Cardiac muscle cell (in vitro differentiated cells and primary cell): ENCODE results near the gene PLD6. TPM values are rescaled to one million over a fixed set of nuclear protein-coding genes. Genes with fewer than 3 reads are reported as not detected.

Experiments used
- DNase-seq, 2 donors: peaks; one replicate each; pipeline versions ENCODE4 v3.0.0 to v3.0.0-alpha.2; 2010 to 2017; ENCODE audit warnings: low read depth in 1 of 2, low spot score in 1 of 2
- H3K27ac ChIP-seq: fragments of 200-600 bp; sonication (generic); 2 replicates; pipeline ENCODE4 v1.5.1; 2016
- H3K27me3 ChIP-seq: fragments of 200-600 bp; sonication (generic); 2 replicates; pipeline ENCODE4 v1.6.0; 2016; ENCODE audit warnings: control low read depth
- H3K36me3 ChIP-seq: fragments of 200-600 bp; sonication (generic); 2 replicates; pipeline ENCODE4 v1.5.1; 2016; ENCODE audit warnings: control low read depth
- H3K4me1 ChIP-seq: fragments of 200-600 bp; sonication (generic); 2 replicates; pipeline ENCODE4 v1.8.1; 2017; ENCODE audit warnings: low read depth, mild to moderate bottlenecking, mixed run types
- H3K4me3 ChIP-seq: fragments of 200-600 bp; sonication (generic); 2 replicates; pipeline ENCODE4 v1.5.1; 2016; ENCODE audit warnings: mild to moderate bottlenecking
- H3K9me3 ChIP-seq: fragments of 200-600 bp; sonication (generic); 2 replicates; pipeline ENCODE4 v1.5.1; 2017; ENCODE audit warnings: low read depth, mild to moderate bottlenecking, control low read depth
- polyA plus RNA-seq: library from polyadenylated mRNA; unstranded; fragments of >200 nt; fragmentation: Nextera tagmentation; extraction: Ambion mirVana; gene quantifications from 2 replicates; pipeline ENCODE4 v1.2.1, GENCODE V29; 2016
- total RNA-seq: library from RNA; depleted of rRNA; stranded (reverse); fragments of >200 nt; gene quantifications from 2 replicates; pipeline ENCODE4 v1.2.3, GENCODE V29; 2016
- TF ChIP-seq, protein P1 (sequence below): IDR thresholded peaks from 2 replicates; pipeline ENCODE4 v1.5.1; 2012; ENCODE audit warnings: low read depth, mild to moderate bottlenecking, low read length

Gene PLD6
- total and polyA plus RNA-seq, 2 experiments from 2014 or later: 0.51 to 1.1 TPM

- Histone ChIP-seq H3K4me1 (peaks cover 11% of the 10 kb centered on the region), H3K9me3 (no peaks in the 10 kb centered on the region), H3K36me3 (no peaks in the 10 kb centered on the region), H3K27me3 (no peaks in the 10 kb centered on the region), H3K27ac (peak overlapping the region; percentile 99), H3K4me3 (peak overlapping the region; percentile 91)
- TF ChIP-seq, protein P1, sequence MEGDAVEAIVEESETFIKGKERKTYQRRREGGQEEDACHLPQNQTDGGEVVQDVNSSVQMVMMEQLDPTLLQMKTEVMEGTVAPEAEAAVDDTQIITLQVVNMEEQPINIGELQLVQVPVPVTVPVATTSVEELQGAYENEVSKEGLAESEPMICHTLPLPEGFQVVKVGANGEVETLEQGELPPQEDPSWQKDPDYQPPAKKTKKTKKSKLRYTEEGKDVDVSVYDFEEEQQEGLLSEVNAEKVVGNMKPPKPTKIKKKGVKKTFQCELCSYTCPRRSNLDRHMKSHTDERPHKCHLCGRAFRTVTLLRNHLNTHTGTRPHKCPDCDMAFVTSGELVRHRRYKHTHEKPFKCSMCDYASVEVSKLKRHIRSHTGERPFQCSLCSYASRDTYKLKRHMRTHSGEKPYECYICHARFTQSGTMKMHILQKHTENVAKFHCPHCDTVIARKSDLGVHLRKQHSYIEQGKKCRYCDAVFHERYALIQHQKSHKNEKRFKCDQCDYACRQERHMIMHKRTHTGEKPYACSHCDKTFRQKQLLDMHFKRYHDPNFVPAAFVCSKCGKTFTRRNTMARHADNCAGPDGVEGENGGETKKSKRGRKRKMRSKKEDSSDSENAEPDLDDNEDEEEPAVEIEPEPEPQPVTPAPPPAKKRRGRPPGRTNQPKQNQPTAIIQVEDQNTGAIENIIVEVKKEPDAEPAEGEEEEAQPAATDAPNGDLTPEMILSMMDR: no peak
- DNase-seq: peak in 1 of 2 donors; percentile 22
These were observed 30.3 kb upstream of the PLD6 start for GRCh38 chr17:17236295-17237025.

DNA sequence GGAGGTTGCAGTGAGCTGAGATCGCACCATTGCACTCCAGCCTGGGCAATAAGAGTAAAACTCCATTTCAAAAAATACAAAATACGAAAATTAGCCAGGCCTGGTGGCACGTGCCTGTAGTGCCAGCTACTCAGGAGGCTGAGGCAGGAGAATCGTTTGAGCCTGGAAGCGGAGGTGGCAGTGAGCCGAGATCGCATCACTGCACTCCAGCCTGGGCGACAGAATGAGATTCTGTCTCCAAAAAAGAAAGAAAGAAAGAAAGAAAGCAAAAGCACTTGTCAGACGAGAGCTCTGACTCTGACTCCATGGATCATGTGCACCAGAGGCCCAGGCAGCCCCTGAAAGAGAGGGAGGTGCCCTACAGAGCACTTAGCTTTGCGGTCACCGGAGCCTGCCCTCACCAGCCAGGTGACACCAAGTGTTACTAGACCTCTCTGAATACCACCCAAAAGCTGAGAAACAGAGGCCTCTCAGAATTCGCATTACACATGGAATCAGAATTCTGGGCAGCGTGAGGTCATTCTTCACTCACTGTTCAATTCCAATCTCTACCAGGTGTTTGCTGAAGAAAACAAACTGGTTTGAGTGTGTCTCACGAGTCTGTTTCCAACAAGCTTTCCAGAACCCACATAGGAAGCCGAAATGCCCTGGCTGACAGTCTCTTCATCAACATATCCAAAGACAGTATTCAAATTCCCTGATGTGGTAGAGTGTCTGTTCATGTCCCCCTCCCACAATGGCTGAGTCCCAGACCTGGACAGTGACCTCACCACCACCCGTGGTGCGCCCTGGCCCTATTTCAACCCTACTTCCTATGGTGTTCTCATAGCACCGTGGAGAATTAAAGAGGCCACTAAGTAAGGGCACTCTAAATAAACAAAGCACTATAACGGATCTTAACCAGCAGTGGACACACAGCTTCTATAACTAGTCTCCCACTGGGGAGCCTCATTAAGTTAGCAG lies 29.4 kb upstream of the PLD6 start:
- Histone ChIP-seq H3K27me3 (no peaks in the 10 kb centered on the region), H3K4me3 (no peak overlapping the region), H3K9me3 (no peaks in the 10 kb centered on the region), H3K36me3 (no peaks in the 10 kb centered on the region), H3K4me1 (peaks cover 11% of the 10 kb centered on the region), H3K27ac (no peak overlapping the region)
- peak in 1 of 2 donors; percentile 13 for DNase-seq
- TF ChIP-seq, protein P1: no peak

DNA sequence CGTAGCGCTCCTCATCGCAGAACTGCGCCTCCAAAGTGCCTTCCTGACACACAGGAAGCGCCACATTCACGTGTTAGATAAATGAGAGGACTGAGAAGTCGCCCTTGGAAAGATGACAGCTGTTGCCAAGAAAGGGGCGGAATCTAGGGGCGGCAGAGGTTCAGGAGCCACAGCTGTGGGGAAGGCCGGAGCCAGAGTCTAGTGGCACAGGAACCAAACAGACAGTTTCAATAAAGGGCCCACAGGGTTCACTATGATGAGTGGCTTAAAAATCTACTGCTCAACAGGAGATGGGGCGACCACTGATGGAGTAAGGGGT lies 26.1 kb upstream of the PLD6 start:
- H3K4me1 ChIP-seq: peaks cover 11% of the 10 kb centered on the region
- no peaks in the 10 kb centered on the region for H3K9me3 ChIP-seq
- H3K27ac ChIP-seq: no peak overlapping the region
- peaks cover 6% of the 10 kb centered on the region for H3K36me3 ChIP-seq
- H3K4me3 ChIP-seq: no peak overlapping the region
- TF ChIP-seq, protein P1: no peak
- no peak for DNase-seq
- H3K27me3 ChIP-seq: no peaks in the 10 kb centered on the region

DNA sequence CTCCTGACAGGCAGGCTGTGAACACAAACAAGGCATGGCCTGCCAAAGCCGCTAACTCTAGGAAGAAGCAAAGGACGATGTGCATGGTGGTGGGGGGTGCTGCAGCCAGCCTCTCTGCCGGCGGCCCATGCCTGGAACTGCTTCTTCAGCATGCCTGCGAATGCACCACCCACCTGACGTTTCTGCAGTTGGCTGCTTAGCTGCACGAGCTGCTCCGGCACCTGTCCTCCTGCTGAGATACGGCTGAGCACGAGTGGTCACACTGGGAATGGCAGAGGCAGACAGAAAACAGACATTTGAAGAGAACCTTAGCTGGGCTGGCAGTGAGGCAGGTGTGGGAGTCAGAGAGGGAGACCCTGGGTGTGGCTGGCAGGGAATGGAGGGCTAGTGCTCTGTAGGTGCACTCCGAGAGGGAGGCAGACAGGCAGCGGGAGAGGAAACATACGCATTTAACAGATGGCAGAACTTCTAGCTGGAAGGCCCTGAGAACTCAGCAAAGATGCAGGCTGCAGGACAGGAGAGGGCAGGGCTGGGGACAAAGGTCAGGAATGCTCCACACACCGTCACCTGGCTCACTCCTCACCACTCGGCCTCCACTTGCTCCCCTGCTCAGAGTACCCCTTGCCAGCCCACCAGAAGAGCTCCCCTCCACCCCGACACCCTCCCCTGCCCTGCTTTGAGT lies 25.6 kb upstream of the PLD6 start:
- TF ChIP-seq, protein P1: no peak
- Histone ChIP-seq H3K4me3 (no peak overlapping the region), H3K9me3 (no peaks in the 10 kb centered on the region), H3K4me1 (peaks cover 11% of the 10 kb centered on the region), H3K36me3 (peaks cover 11% of the 10 kb centered on the region), H3K27me3 (no peaks in the 10 kb centered on the region), H3K27ac (no peak overlapping the region)
- DNase-seq: no peak
